ENCODE data around the gene CD2.

The CD2 gene

GRCh38 chr1:116717318-116717717 is 36.9 kb upstream of the CD2 start:
- H3K4me3 ChIP-seq (ENCODE audit: low read depth, low read length) = no peak overlapping the region
- TF ChIP-seq MYC (IDR thresholded peaks at IDR 0.05; ENCODE audit: low read depth, low read length) (no peak), MAX (IDR thresholded peaks at IDR 0.05; ENCODE audit: low read depth, low read length) (no peak), CTCF (IDR thresholded peaks at IDR 0.05; ENCODE audit: low read depth, low read length) (no peak), POLR2A (IDR thresholded peaks at IDR 0.05; ENCODE audit: extremely low read depth, insufficient read length) (no peak)
- no peak for DNase-seq (ENCODE audit: low read depth)

- no peak for TF ChIP-seq MAX (IDR thresholded peaks at IDR 0.05; ENCODE audit: low read depth, low read length)
- no peak for TF ChIP-seq CTCF (IDR thresholded peaks at IDR 0.05; ENCODE audit: low read depth, low read length)
- TF ChIP-seq POLR2A (IDR thresholded peaks at IDR 0.05; ENCODE audit: extremely low read depth, insufficient read length) = no peak
- TF ChIP-seq MYC (IDR thresholded peaks at IDR 0.05; ENCODE audit: low read depth, low read length) = no peak
- no peak for DNase-seq (ENCODE audit: low read depth)
- no peak overlapping the region for H3K4me3 ChIP-seq (ENCODE audit: low read depth, low read length)
Observed at GRCh38 chr1:116720364-116721038, 33.7 kb upstream of the CD2 start.

- DNase-seq (ENCODE audit: low read depth) = no peak
- no peak for TF ChIP-seq MAX (IDR thresholded peaks at IDR 0.05; ENCODE audit: low read depth, low read length)
- H3K4me3 ChIP-seq (ENCODE audit: low read depth, low read length) = no peak overlapping the region
Observed at GRCh38 chr1:116721039-116721405, 33.2 kb upstream of the CD2 start.

- TF ChIP-seq MAX (IDR thresholded peaks at IDR 0.05; ENCODE audit: low read depth, low read length) (no peak), POLR2A (IDR thresholded peaks at IDR 0.05; ENCODE audit: extremely low read depth, insufficient read length) (no peak)
- no peak for DNase-seq (ENCODE audit: low read depth)
- no peak overlapping the region for H3K4me3 ChIP-seq (ENCODE audit: low read depth, low read length)
Observed at GRCh38 chr1:116721451-116722007, 32.7 kb upstream of the CD2 start.

- H3K4me3 ChIP-seq (ENCODE audit: low read depth, low read length) = no peak overlapping the region
- TF ChIP-seq MAX (IDR thresholded peaks at IDR 0.05; ENCODE audit: low read depth, low read length) = no peak
- TF ChIP-seq CTCF (IDR thresholded peaks at IDR 0.05; ENCODE audit: low read depth, low read length) = no peak
- TF ChIP-seq POLR2A (IDR thresholded peaks at IDR 0.05; ENCODE audit: extremely low read depth, insufficient read length) = no peak
- TF ChIP-seq MYC (IDR thresholded peaks at IDR 0.05; ENCODE audit: low read depth, low read length) = no peak
- no peak for DNase-seq (ENCODE audit: low read depth)
Observed at GRCh38 chr1:116722016-116722838, 32.0 kb upstream of the CD2 start.

- H3K4me3 ChIP-seq (ENCODE audit: low read depth, low read length) = no peak overlapping the region
- peak; percentile 64 for DNase-seq (ENCODE audit: low read depth)
- TF ChIP-seq MAX (IDR thresholded peaks at IDR 0.05; ENCODE audit: low read depth, low read length) = no peak
- peak; percentile 71 for TF ChIP-seq CTCF (IDR thresholded peaks at IDR 0.05; ENCODE audit: low read depth, low read length)
Observed at GRCh38 chr1:116724765-116725375, 29.4 kb upstream of the CD2 start.

Measured in NB4 (cell line).